Esophagus (tissue), 2 donors: ENCODE results near the gene FAXC. TPM values are rescaled to one million over a fixed set of nuclear protein-coding genes. Genes with fewer than 3 reads are reported as not detected.

Source experiments
- H3K27ac ChIP-seq, 2 donors: one replicate each; pipeline ENCODE4 v1.5.1; 2013; ENCODE audit warnings: low read depth in 2 of 2, mild to moderate bottlenecking in 2 of 2, inconsistent platforms in 1 of 2, low read length in 1 of 2, moderate library complexity in 1 of 2
- H3K27me3 ChIP-seq, 2 donors: one replicate each; pipeline ENCODE4 v1.6.1; 2013; ENCODE audit warnings: low read length in 2 of 2, control low read depth in 1 of 2, mild to moderate bottlenecking in 1 of 2; ENCODE audit not compliant: insufficient read depth in 2 of 2, control insufficient read depth in 1 of 2
- H3K36me3 ChIP-seq, 2 donors: one replicate each; pipeline ENCODE4 v1.6.1; 2013; ENCODE audit warnings: low read length in 1 of 2; ENCODE audit not compliant: control insufficient read depth in 2 of 2, insufficient read depth in 2 of 2
- H3K4me1 ChIP-seq, 2 donors: one replicate each; pipeline ENCODE4 v1.6.1; 2013; ENCODE audit warnings: low read length in 1 of 2; ENCODE audit not compliant: control insufficient read depth in 2 of 2, insufficient read depth in 2 of 2
- H3K4me3 ChIP-seq, 2 donors: one replicate each; pipeline ENCODE4 v1.5.1; 2013; ENCODE audit warnings: low read length in 2 of 2, mild to moderate bottlenecking in 2 of 2, low read depth in 1 of 2, moderate library complexity in 1 of 2
- H3K9me3 ChIP-seq, 2 donors: one replicate each; pipeline ENCODE4 v1.6.1; 2013; ENCODE audit warnings: mild to moderate bottlenecking in 2 of 2, low read depth in 1 of 2, low read length in 1 of 2, moderate library complexity in 1 of 2; ENCODE audit not compliant: control insufficient read depth in 2 of 2, insufficient read depth in 1 of 2
- WGBS, 2 donors: extraction: QIAGEN DNeasy Blood & Tissue Kit; methylation state at CpG; one replicate each; pipeline ENCODE4 v1.1.7; 2013; 5-methylcytosine and 5-hydroxymethylcytosine counted together
- polyA plus RNA-seq, 2 donors: library from polyadenylated mRNA; stranded (reverse); fragments of 200-250 nt; gene quantifications; one replicate each; pipeline ENCODE4 v1.2.3, GENCODE V29; 2013
- donor health status: healthy with polysubstance abuse.
- donor health status: Bipolar disorder and iron deficiency.

FAXC gene
- polyA plus RNA-seq, 2 donors, result 3.5 to 4.8 TPM

DNA sequence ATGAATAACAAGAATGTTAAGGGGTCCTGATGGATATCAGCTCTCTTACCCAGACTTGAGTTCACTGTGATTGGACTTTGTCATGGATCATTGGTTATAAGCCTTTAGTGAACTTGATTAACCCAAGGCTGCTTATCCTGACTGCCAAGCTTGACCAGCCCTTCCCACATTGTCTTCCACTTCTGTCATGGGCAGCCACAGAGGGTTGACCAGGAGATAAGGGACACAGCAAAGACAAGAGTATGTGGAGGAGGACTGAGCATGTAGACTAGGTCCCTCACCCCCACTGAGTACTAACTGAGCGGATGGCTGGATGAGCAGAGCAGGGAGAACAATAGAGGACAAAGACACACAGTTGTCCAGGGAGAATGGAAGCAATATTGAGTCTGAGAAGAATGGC is 52.5 kb downstream of the FAXC start:
- WGBS, 2 donors, result 93 to 100% methylated on average over 1 of the region's 1 CpG
- H3K36me3 ChIP-seq, result no peaks in the 10 kb centered on the region
- no peaks in the 10 kb centered on the region for H3K27me3 ChIP-seq
- no peak overlapping the region for H3K27ac ChIP-seq
- no peaks in the 10 kb centered on the region for H3K4me1 ChIP-seq
- H3K9me3 ChIP-seq, result no peaks in the 10 kb centered on the region
- no peak overlapping the region for H3K4me3 ChIP-seq

DNA sequence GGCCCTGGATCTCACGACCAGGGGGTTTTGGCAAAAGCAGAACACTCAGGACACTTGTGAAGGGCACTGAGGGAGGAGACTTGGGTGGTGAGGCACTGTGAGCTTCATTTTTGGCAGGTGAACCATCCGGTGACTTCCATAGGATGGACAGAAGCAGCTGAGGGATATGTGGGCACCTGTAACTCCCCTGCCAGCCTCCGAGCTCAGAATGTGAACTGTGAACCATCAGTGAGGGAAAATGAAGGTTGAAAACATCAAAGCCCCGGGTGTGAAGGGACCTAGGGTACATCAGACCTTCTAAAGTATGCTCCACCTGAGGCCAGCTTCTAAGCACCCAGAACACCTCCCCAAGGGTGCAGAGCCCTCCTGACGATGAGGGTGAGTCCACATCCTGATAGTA is 53.2 kb downstream of the FAXC start:
- no peaks in the 10 kb centered on the region for H3K9me3 ChIP-seq
- no peak overlapping the region for H3K27ac ChIP-seq
- H3K4me1 ChIP-seq, result no peaks in the 10 kb centered on the region
- no peaks in the 10 kb centered on the region for H3K27me3 ChIP-seq
- WGBS, 2 donors, result 82 to 90% methylated on average over 5 of the region's 5 CpGs
- H3K4me3 ChIP-seq, result no peak overlapping the region
- H3K36me3 ChIP-seq, result no peaks in the 10 kb centered on the region

DNA sequence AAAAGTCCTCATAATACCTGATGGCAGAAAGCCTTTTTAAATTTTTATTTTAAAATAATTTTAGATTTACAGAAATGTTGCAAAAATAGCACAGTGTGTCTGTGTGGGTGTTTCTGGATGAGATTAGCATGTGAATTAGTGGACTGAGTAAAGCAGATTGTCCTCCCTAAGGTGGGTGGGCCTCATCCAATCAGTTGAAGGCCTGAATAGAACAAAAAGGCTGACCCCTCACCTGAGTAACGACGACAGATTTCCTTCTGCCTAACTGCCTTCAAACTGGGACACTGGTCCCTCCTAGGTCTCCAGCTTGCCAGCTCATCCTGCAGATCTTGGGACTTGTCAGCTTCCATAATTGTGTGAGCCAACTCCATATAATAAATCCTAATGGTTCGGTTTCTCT is 54.2 kb downstream of the FAXC start:
- no peak overlapping the region for H3K4me3 ChIP-seq
- H3K27me3 ChIP-seq, result no peaks in the 10 kb centered on the region
- no peak overlapping the region for H3K27ac ChIP-seq
- WGBS, 2 donors, result 86 to 97% methylated on average over 3 of the region's 3 CpGs
- no peaks in the 10 kb centered on the region for H3K36me3 ChIP-seq
- H3K4me1 ChIP-seq, result no peaks in the 10 kb centered on the region
- no peaks in the 10 kb centered on the region for H3K9me3 ChIP-seq

DNA sequence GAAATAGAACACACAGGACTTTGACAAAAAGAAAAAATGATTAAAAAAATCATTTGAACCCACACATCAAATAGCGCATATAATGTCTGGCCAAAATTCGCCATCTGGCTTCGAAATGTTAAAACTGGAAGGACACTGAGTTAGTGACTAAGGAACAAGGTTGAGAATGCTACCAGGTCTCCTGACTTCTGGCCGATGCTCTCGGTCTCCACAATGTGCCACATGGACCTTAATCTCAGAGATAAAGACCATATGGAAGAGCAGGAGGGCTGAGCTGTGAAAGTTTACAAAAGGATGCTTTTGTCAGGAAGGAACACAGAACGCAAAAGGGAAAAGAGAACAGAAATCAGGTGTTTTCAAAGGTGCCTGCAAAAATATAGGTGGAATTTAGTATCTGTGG is 54.7 kb downstream of the FAXC start:
- H3K9me3 ChIP-seq, result no peaks in the 10 kb centered on the region
- H3K4me3 ChIP-seq, result no peak overlapping the region
- H3K27me3 ChIP-seq, result no peaks in the 10 kb centered on the region
- H3K4me1 ChIP-seq, result no peaks in the 10 kb centered on the region
- H3K27ac ChIP-seq, result no peak overlapping the region
- 92 to 95% methylated on average over 6 of the region's 6 CpGs for WGBS, 2 donors
- H3K36me3 ChIP-seq, result no peaks in the 10 kb centered on the region

DNA sequence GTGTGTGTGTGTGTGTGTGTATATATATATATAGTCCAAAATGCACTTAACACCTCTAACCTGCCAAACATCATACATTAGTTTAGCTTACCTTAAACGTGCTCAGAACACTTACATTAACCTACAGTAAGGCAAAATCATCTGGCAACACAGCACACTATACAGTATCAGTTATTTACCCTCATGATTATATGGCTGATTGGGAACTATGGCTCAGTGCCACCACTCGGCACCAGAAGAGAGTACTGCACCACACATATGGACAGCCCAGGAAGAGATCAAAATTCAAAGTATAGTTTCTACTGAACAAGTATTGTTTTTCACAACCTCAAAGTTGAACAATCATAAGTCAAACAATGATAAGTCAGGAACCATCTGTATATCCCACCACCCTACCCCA is 59.8 kb downstream of the FAXC start:
- H3K36me3 ChIP-seq, result no peaks in the 10 kb centered on the region
- H3K4me3 ChIP-seq, result no peak overlapping the region
- 67 to 69% methylated on average over 2 of the region's 2 CpGs for WGBS, 2 donors
- H3K27ac ChIP-seq, result no peak overlapping the region
- H3K9me3 ChIP-seq, result no peaks in the 10 kb centered on the region
- no peaks in the 10 kb centered on the region for H3K27me3 ChIP-seq
- no peaks in the 10 kb centered on the region for H3K4me1 ChIP-seq

DNA sequence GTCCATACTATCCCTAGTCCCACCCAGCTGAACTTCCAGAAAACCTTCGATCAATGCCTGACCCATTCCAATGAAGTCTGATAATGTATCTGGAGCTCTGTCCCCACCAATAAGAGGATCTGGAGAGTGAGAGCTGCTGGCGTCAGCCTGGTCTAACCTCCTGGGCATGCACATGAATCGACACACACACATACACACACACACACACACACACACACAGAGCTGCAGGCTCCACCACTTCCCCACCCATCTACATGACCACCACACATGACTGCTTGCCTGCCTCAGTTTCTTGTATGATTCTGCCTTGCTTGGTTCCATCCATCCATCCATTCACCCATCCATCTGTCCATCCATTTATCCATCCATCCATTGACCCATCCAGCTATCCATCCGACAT is 60.8 kb downstream of the FAXC start:
- Histone ChIP-seq H3K27me3 (no peaks in the 10 kb centered on the region), H3K4me1 (no peaks in the 10 kb centered on the region), H3K36me3 (no peaks in the 10 kb centered on the region), H3K4me3 (no peak overlapping the region), H3K9me3 (no peaks in the 10 kb centered on the region), H3K27ac (no peak overlapping the region)
- 85 to 91% methylated on average over 4 of the region's 4 CpGs for WGBS, 2 donors

DNA sequence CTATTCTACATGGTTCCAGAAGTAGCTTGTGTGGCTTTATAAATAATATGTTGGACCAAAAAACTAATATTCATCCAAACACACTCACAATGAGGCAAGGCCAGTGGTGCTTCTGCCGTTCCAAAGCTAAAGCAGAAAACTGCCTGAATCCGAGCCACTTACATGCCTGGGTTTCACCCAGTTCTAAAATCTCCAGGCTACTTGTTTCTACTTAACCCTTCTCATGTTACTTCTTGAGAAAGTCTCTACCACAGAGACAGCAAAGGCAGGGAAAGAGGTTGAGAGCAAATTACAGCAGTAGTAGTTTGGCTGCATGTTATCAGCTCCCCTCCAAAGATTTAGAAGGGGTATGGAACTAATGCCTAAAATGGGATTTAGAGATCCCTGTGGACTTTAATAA is 62.0 kb downstream of the FAXC start:
- Histone ChIP-seq H3K4me1 (no peaks in the 10 kb centered on the region), H3K36me3 (no peaks in the 10 kb centered on the region), H3K27ac (no peak overlapping the region), H3K4me3 (no peak overlapping the region), H3K9me3 (no peaks in the 10 kb centered on the region), H3K27me3 (no peaks in the 10 kb centered on the region)
- WGBS, 2 donors, result 62 to 77% methylated on average over 2 of the region's 2 CpGs

DNA sequence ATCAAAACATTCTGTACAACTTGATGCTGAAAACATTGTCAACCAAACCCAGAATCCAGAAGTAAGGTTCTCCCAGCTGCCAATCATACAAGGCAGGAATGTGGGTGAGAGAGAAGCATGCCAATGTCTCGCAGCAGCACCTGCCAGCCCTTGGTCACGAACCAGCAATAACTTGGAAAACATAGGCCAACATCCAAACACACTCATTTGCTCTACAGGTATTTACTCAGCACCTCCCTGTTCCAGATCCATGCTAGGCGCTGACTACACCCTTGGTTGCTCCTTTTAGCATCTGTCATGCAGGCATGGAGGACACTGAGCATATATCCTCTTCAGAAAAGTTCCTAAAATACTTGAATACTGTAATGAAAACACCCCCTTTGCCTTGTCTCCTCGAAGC is 63.6 kb downstream of the FAXC start:
- Histone ChIP-seq H3K36me3 (no peaks in the 10 kb centered on the region), H3K4me3 (no peak overlapping the region), H3K9me3 (no peaks in the 10 kb centered on the region), H3K4me1 (no peaks in the 10 kb centered on the region), H3K27me3 (no peaks in the 10 kb centered on the region), H3K27ac (no peak overlapping the region)
- 47 to 57% methylated on average over 4 of the region's 4 CpGs for WGBS, 2 donors

DNA sequence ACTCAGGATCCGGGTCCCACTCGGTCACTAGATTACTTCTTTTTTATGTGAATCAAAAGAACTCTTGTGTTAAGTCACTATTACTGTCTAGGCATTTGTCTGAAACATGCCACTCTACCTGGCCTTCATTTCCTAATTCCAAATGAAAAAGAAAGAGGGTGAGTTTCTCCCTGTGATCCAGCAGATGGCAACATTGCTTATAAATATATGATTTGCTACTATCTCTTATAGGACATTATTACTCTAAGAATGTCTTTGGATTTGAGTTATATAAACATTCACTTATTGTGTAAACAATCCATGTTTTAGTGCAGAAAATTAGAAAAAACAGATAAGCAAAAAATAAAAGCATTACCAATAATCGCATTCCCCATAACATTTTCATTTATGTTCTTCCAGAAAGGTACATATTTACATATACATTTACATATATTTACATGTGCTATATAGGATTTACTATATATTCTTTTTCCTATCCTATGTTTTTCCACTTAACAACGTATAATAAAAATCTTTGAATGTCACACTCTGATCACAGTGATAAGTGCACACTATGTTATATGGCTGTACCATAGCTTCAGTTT is 66.9 kb downstream of the FAXC start:
- H3K27me3 ChIP-seq, result no peaks in the 10 kb centered on the region
- H3K4me1 ChIP-seq, result no peaks in the 10 kb centered on the region
- no peaks in the 10 kb centered on the region for H3K9me3 ChIP-seq
- H3K4me3 ChIP-seq, result no peak overlapping the region
- 72 to 73% methylated on average over 4 of the region's 4 CpGs for WGBS, 2 donors
- H3K36me3 ChIP-seq, result no peaks in the 10 kb centered on the region
- H3K27ac ChIP-seq, result no peak overlapping the region

DNA sequence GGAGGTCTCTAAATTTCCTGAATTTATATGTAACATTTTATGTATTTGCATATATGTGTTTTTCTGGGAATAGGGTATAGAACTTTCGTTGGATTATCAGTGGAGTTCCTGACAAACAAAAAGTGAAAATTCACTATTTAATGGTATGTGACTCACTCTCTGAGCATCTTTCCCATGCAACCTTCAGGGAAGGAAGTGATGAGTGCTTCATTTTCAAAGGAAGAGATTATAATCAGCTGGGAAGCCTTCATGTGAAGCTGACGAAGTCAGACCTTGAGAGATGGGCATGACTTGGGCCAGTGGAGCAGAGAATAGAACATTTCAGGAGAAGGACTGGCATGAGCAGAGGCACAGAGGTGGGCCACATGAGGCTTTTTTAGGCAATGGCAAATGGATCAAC is 72.7 kb downstream of the FAXC start:
- H3K27me3 ChIP-seq, result no peaks in the 10 kb centered on the region
- H3K36me3 ChIP-seq, result no peaks in the 10 kb centered on the region
- H3K4me3 ChIP-seq, result no peak overlapping the region
- no peaks in the 10 kb centered on the region for H3K9me3 ChIP-seq
- no peak overlapping the region for H3K27ac ChIP-seq
- 46 to 53% methylated on average over 2 of the region's 2 CpGs for WGBS, 2 donors
- H3K4me1 ChIP-seq, result no peaks in the 10 kb centered on the region
